ENCODE data around the gene ZNF428. TPM values are rescaled to one million over a fixed set of nuclear protein-coding genes. Genes with fewer than 3 reads are reported as not detected.

ZNF428 gene
- total and polyA plus RNA-seq, 2 of the 4 experiments (the other 2 are of a cell fraction) = 9.9 to 32.3 TPM

GRCh38 chr19:43641333-43641732, 21.9 kb upstream of the ZNF428 start:
- WGBS, 2 experiments (ENCODE audit: extremely low coverage in 2 of 2, insufficient read length in 1 of 2) = no CpG with 5 or more reads among the region's 2 CpGs
- CTCF ChIA-PET = no interaction called here
- POLR2A ChIA-PET (ENCODE audit: unreplicated experiment) = no interaction called here

More at GRCh38 chr19:43641333-43641732, 21.9 kb upstream of the ZNF428 start:
- DNase-seq (no peak), ATAC-seq (ENCODE audit: low read depth) (no peak)
- Histone ChIP-seq H4K8ac (ENCODE audit: low read depth in 2 of 2, low read length in 2 of 2) (no peak overlapping the region), H2BK5ac (ENCODE audit: low read depth, low read length, poor library complexity, severe bottlenecking) (no peak overlapping the region), H2BK120ac (ENCODE audit: low read depth, low read length) (no peak overlapping the region), H4K91ac (ENCODE audit: insufficient read depth, low read depth, low read length) (no peak overlapping the region), H3K27me3 (ENCODE audit: control insufficient read depth, insufficient read depth, low read length) (peaks cover 33% of the 10 kb centered on the region), H2BK15ac (ENCODE audit: low read depth, low read length) (no peak overlapping the region), H4K20me1 (ENCODE audit: insufficient read depth, low read length) (no peaks in the 10 kb centered on the region), H2AK9ac (replicated peaks; ENCODE audit: low read depth, low read length, poor library complexity) (no peak overlapping the region), H3K18ac (ENCODE audit: low read depth, low read length) (no peak overlapping the region), H3K9me1 (ENCODE audit: insufficient read depth, low read length) (no peaks in the 10 kb centered on the region), H3K4me3 (ENCODE audit: insufficient read depth, low read depth, low read length) (no peak overlapping the region), H3K9ac (ENCODE audit: low read depth, low read length) (no peak overlapping the region), H2AK5ac (ENCODE audit: low read depth, low read length) (no peak overlapping the region), H3K79me1 (ENCODE audit: low read depth in 1 of 2, low read length in 2 of 2) (no peaks in the 10 kb centered on the region), H3K36me3 (ENCODE audit: control insufficient read depth, insufficient read depth, low read length) (0 out of 2 replicates have a peak, but pooled peaks cover 2% of the 10 kb centered on the region), H3K23ac (ENCODE audit: low read depth, low read length) (no peak overlapping the region), H3K4me2 (ENCODE audit: low read depth, low read length) (no peak overlapping the region), H3K4ac (ENCODE audit: low read depth, low read length) (no peak overlapping the region), H2BK20ac (ENCODE audit: low read depth, low read length) (no peak overlapping the region), H3K9me3 (ENCODE audit: control insufficient read depth, insufficient read depth, low read length) (no peaks in the 10 kb centered on the region), H3K4me1 (ENCODE audit: control insufficient read depth, insufficient read depth, low read length) (peaks cover 5% of the 10 kb centered on the region), H3K56ac (ENCODE audit: extremely low read depth, insufficient read depth, low read length) (no peak overlapping the region), H4K5ac (ENCODE audit: low read depth, low read length) (no peak overlapping the region), H3K27ac (ENCODE audit: insufficient read depth, low read length) (no peak overlapping the region), H2AFZ (replicated peaks; ENCODE audit: low read length, poor library complexity) (no peak overlapping the region), H3K14ac (replicated peaks; ENCODE audit: low read depth, low read length) (no peak overlapping the region)
- intact Hi-C loops (cut with micrococcal nuclease) = no loop called here
- in situ Hi-C loops (cut with MboI; ENCODE audit: low sequenced_read_pairs) = no loop called here
- dilution Hi-C loops (cut with HindIII; ENCODE audit: low sequenced_read_pairs, unreplicated experiment) = no loop called here
- no TSS peak for BruUV-seq (replicated peaks)
- TF ChIP-seq POLR2A (IDR thresholded peaks at IDR 0.05; ENCODE audit: low read depth, low read length) = no peak
- TF ChIP-seq ELK1 (IDR thresholded peaks at IDR 0.05; ENCODE audit: borderline replicate concordance, low read depth, low read length) = no peak
- TF ChIP-seq CEBPB (IDR thresholded peaks at IDR 0.05; ENCODE audit: low read depth, low read length) = no peak
- no peak for TF ChIP-seq BHLHE40 (IDR thresholded peaks at IDR 0.05; ENCODE audit: low read depth, low read length)
- TF ChIP-seq USF2 (IDR thresholded peaks at IDR 0.05; ENCODE audit: low read depth, low read length) = no peak
- no peak for TF ChIP-seq CTCF (conservative IDR thresholded peaks at IDR 0.05; ENCODE audit: low read depth, low read length)
- no peak for TF ChIP-seq MAZ (IDR thresholded peaks at IDR 0.05; ENCODE audit: borderline replicate concordance, low read depth, low read length)
- TF ChIP-seq NFE2L2 (IDR thresholded peaks at IDR 0.05; ENCODE audit: low read depth, low read length) = no peak
- TF ChIP-seq RFX5 (IDR thresholded peaks at IDR 0.05; ENCODE audit: low read depth, low read length) = no peak
- no peak for TF ChIP-seq MXI1 (IDR thresholded peaks at IDR 0.05; ENCODE audit: borderline replicate concordance, low read depth, low read length)

Measured in IMR-90 (cell line).